ENCODE results near the gene SNX13. TPM values are rescaled to one million over a fixed set of nuclear protein-coding genes. Genes with fewer than 3 reads are reported as not detected.
A peak's percentile ranks its signal among the peaks of the same experiment; 100 is the strongest.

SNX13 gene
- total and polyA plus RNA-seq, 2 experiments from 2014 or later: 7.5 to 42.7 TPM

- TF ChIP-seq CTCF (conservative IDR thresholded peaks at IDR 0.05; ENCODE audit: low read depth in 2 of 2) (no peak), NANOG (IDR thresholded peaks at IDR 0.05; ENCODE audit: borderline replicate concordance) (no peak), EZH2phosphoT487 (IDR thresholded peaks at IDR 0.05; ENCODE audit: unreplicated experiment) (no peak)
These were observed 169.5 kb downstream of the SNX13 start (continued) for GRCh38 chr7:17770710-17771375.

GRCh38 chr7:17769918-17770317 is 170.4 kb downstream of the SNX13 start:
- H4K20me1 ChIP-seq (replicated peaks; ENCODE audit: insufficient read depth): no peaks in the 10 kb centered on the region
- no peak overlapping the region for H3K27ac Mint-ChIP-seq
- ATAC-seq: peak; percentile 89
- peak; percentile 87 for DNase-seq (ENCODE audit: low spot score)
- H3K4me2 ChIP-seq: no peak overlapping the region
- no peaks in the 10 kb centered on the region for H3K27me3 Mint-ChIP-seq (ENCODE audit: insufficient read depth, low read depth, poor library complexity)
- H3F3A ChIP-seq (replicated peaks; ENCODE audit: low read depth): no peaks in the 10 kb centered on the region
- peak; percentile 93 to 94 for TF ChIP-seq CTCF (conservative IDR thresholded peaks at IDR 0.05; ENCODE audit: low read depth in 2 of 2)
- TF ChIP-seq JUNB (IDR thresholded peaks at IDR 0.05; ENCODE audit: unreplicated experiment): no peak
- no peak overlapping the region for H3K4me3 Mint-ChIP-seq
- no peaks in the 10 kb centered on the region for H3K9me2 ChIP-seq (ENCODE audit: insufficient read depth)
- H3K4me1 ChIP-seq (ENCODE audit: insufficient read depth): peaks cover 20% of the 10 kb centered on the region
- no peaks in the 10 kb centered on the region for H3K79me2 ChIP-seq (replicated peaks; ENCODE audit: insufficient read depth)
- no peaks in the 10 kb centered on the region for H3K27me3 ChIP-seq (ENCODE audit: insufficient read depth)
- no peaks in the 10 kb centered on the region for H3K36me3 ChIP-seq (ENCODE audit: insufficient read depth)
- no peak overlapping the region for H2AFZ ChIP-seq
- H3K9me3 Mint-ChIP-seq: peaks cover 2% of the 10 kb centered on the region; the same call in 1 of the 3 replicates
- H3K36me3 Mint-ChIP-seq (ENCODE audit: low read depth): no peaks in the 10 kb centered on the region
- no peak overlapping the region for H3K27ac ChIP-seq (ENCODE audit: low read depth)
- H3K4me1 Mint-ChIP-seq: peaks cover 23% of the 10 kb centered on the region
- H3K4me3 ChIP-seq: no peak overlapping the region

GRCh38 chr7:17758008-17758407 is 182.3 kb downstream of the SNX13 start:
- no peak overlapping the region for H3K27ac ChIP-seq (ENCODE audit: low read depth)
- no peak overlapping the region for H2AFZ ChIP-seq
- H3K36me3 ChIP-seq (ENCODE audit: insufficient read depth): no peaks in the 10 kb centered on the region
- ATAC-seq (no peak), DNase-seq (ENCODE audit: low spot score) (no peak)
- no peaks in the 10 kb centered on the region for H3K27me3 Mint-ChIP-seq (ENCODE audit: insufficient read depth, low read depth, poor library complexity)
- H3F3A ChIP-seq (replicated peaks; ENCODE audit: low read depth): no peaks in the 10 kb centered on the region
- peaks cover 2% of the 10 kb centered on the region; the same call in 1 of the 3 replicates for H3K9me3 Mint-ChIP-seq
- no peaks in the 10 kb centered on the region for H3K36me3 Mint-ChIP-seq (ENCODE audit: low read depth)
- peaks cover 3% of the 10 kb centered on the region; the same call in 2 of the 3 replicates for H3K4me1 Mint-ChIP-seq
- H3K27me3 ChIP-seq (ENCODE audit: insufficient read depth): no peaks in the 10 kb centered on the region
- no peak overlapping the region for H3K4me3 ChIP-seq
- H3K79me2 ChIP-seq (replicated peaks; ENCODE audit: insufficient read depth): no peaks in the 10 kb centered on the region
- H3K4me2 ChIP-seq: no peak overlapping the region
- H3K27ac Mint-ChIP-seq: no peak overlapping the region
- H4K20me1 ChIP-seq (replicated peaks; ENCODE audit: insufficient read depth): no peaks in the 10 kb centered on the region
- H3K4me3 Mint-ChIP-seq: no peak overlapping the region
- H3K4me1 ChIP-seq (ENCODE audit: insufficient read depth): no peaks in the 10 kb centered on the region
- H3K9me2 ChIP-seq (ENCODE audit: insufficient read depth): 0 out of 2 replicates have a peak, but pooled peaks cover 3% of the 10 kb centered on the region
- TF ChIP-seq STAT1 (IDR thresholded peaks at IDR 0.05; ENCODE audit: unreplicated experiment) (no peak), ETS1 (IDR thresholded peaks at IDR 0.05) (no peak), REST (IDR thresholded peaks at IDR 0.05; ENCODE audit: unreplicated experiment) (no peak), EZH2 (IDR thresholded peaks at IDR 0.05; ENCODE audit: low read depth, unreplicated experiment) (no peak), POLR2AphosphoS5 (IDR thresholded peaks at IDR 0.05; ENCODE audit: low read depth) (no peak), ZNF114 (CRISPR knock-in tag; IDR thresholded peaks at IDR 0.05) (no peak), NANOG (IDR thresholded peaks at IDR 0.05; ENCODE audit: borderline replicate concordance) (no peak), EZH2phosphoT487 (IDR thresholded peaks at IDR 0.05; ENCODE audit: unreplicated experiment) (no peak), CREB1 (CRISPR knock-in tag; IDR thresholded peaks at IDR 0.05; ENCODE audit: low read depth) (no peak), ZNF331 (CRISPR knock-in tag; IDR thresholded peaks at IDR 0.05; ENCODE audit: low read depth) (no peak), JUNB (IDR thresholded peaks at IDR 0.05; ENCODE audit: unreplicated experiment) (no peak)

All from GM23338 (cell line).